SK-N-SH (cell line): ENCODE results near the gene LSM4.

Source experiments
- CTCF ChIP-seq: fragments of 200-600 bp; sonication (generic); IDR thresholded peaks from 2 replicates; pipeline ENCODE4 v1.6.1; 2017; ENCODE audit warnings: antibody characterized with exemption, mild to moderate bottlenecking, moderate library complexity
- EP300 ChIP-seq, 2 experiments: IDR thresholded peaks; 2 replicates each; pipeline versions ENCODE4 v1.4.0 to v1.6.1; 2012; ENCODE audit warnings: borderline replicate concordance in 1 of 2, low read depth in 1 of 2, low read length in 1 of 2
- EZH2phosphoT487 ChIP-seq: fragments of 200-600 bp; sonication (generic); IDR thresholded peaks from 2 replicates; pipeline ENCODE4 v1.6.1; 2017; ENCODE audit warnings: low read depth, mixed run types, mild to moderate bottlenecking, antibody characterized with exemption, moderate library complexity, borderline replicate concordance
- GABPA ChIP-seq: IDR thresholded peaks from 2 replicates; pipeline ENCODE4 v1.4.0; 2012; ENCODE audit warnings: low read depth, mild to moderate bottlenecking
- PBX3 ChIP-seq: IDR thresholded peaks from 2 replicates; pipeline ENCODE4; 2012
- POLR2AphosphoS5 ChIP-seq: IDR thresholded peaks from 2 replicates; pipeline ENCODE4 v1.6.1; 2012; ENCODE audit warnings: low read depth, low read length
- RAD21 ChIP-seq: IDR thresholded peaks from 2 replicates; pipeline ENCODE4 v1.6.1; 2012; ENCODE audit warnings: mild to moderate bottlenecking, low read length
- RFX5 ChIP-seq: IDR thresholded peaks from 2 replicates; pipeline ENCODE4 v1.6.1; 2012; ENCODE audit warnings: mild to moderate bottlenecking, improper control_type of control experiment, low read length
- TAF1 ChIP-seq: IDR thresholded peaks from 2 replicates; pipeline ENCODE4 v1.6.1; 2012; ENCODE audit warnings: low read depth, mild to moderate bottlenecking, low read length, moderate library complexity, borderline replicate concordance
- TCF12 ChIP-seq: IDR thresholded peaks from 2 replicates; pipeline ENCODE4 v1.4.0; 2012
- YY1 ChIP-seq: IDR thresholded peaks from 2 replicates; pipeline ENCODE4 v1.4.0; 2012; ENCODE audit warnings: low read depth, mild to moderate bottlenecking
- TF ChIP-seq, protein P1 (sequence below): IDR thresholded peaks from 2 replicates; pipeline ENCODE4 v1.4.0; 2012; ENCODE audit warnings: low read depth
- TF ChIP-seq, protein P2 (sequence below): IDR thresholded peaks from 2 replicates; pipeline ENCODE4 v1.4.0; 2012; ENCODE audit warnings: low read depth, borderline replicate concordance

DNA sequence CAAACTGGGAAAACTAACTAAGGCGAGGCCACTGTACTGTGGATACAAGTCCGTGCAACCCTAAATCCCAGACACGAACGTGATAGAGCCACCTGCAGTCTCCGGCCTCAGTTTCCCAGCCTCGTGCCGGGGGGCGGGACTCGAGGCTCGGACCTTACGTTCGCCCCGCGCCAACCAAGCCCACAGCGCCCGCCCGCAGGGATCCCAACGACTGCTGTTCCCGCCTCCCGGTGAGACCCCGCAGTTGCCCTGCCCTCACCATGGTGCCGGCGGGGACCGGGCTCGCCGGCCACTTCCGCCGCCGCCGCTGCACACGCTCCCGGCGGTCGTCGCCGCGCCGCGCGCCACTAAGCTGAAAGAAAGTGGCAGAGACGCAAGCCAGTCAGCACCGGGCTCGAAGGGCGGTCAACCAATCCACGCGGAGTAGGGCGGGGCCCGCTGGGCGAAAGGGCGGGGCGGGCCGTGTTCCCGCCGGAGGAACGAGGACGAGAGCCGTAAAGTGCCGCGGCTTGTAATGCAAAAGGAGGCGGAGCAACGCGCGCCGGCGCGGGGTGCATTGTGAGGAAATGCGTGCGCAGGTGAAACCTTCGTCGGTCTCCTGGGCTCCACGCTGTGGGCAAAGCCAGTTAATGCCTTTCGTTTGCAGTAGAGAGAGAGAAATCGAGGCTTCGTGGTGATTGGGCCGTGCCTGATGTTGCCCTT, at the start of gene LSM4:
- TF ChIP-seq TCF12: no peak
- TF ChIP-seq RAD21: peak; percentile 55
- peak; percentile 22 for TF ChIP-seq CTCF
- peak; percentile 74; the same call in 1 of the 2 replicates for TF ChIP-seq TAF1
- no peak for TF ChIP-seq RFX5
- 0 out of 2 replicates have a peak, but pooled peaks have one; percentile 23 for TF ChIP-seq YY1
- no peak for TF ChIP-seq EZH2phosphoT487
- peak; percentile 98 for TF ChIP-seq PBX3
- peak; percentile 76 for TF ChIP-seq POLR2AphosphoS5
- TF ChIP-seq GABPA: peak; percentile 62
- TF ChIP-seq, protein P1, sequence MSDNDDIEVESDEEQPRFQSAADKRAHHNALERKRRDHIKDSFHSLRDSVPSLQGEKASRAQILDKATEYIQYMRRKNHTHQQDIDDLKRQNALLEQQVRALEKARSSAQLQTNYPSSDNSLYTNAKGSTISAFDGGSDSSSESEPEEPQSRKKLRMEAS: peak; percentile 82
- no peak; a peak in 1 of 4 replicates for TF ChIP-seq EP300 (IDR thresholded peaks at IDR 0.05; ENCODE audit: borderline replicate concordance in 1 of 2, low read depth in 1 of 2, low read length in 1 of 2)
- TF ChIP-seq, protein P2, sequence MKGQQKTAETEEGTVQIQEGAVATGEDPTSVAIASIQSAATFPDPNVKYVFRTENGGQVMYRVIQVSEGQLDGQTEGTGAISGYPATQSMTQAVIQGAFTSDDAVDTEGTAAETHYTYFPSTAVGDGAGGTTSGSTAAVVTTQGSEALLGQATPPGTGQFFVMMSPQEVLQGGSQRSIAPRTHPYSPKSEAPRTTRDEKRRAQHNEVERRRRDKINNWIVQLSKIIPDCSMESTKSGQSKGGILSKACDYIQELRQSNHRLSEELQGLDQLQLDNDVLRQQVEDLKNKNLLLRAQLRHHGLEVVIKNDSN: no peak
